HCT116 (cell line): ENCODE measurements around the gene RAB30. TPM values are rescaled to one million over a fixed set of nuclear protein-coding genes. Genes with fewer than 3 reads are reported as not detected.

Experiments
- ATAC-seq: fragments of 200-7000 bp; cut with Tn5 transposase; 2 replicates; pipeline ENCODE4 v1.9.1; 2020; ENCODE audit warnings: mild to moderate bottlenecking, moderate library complexity
- BruUV-seq: library from RNA; stranded (reverse); fragments of 400-500 nt; replicated peaks from 2 replicates; lab custom pipeline; 2021; lab: Mats Ljungman, UMichigan
- CTCF ChIA-PET: fragments of 300-600 bp; sonication (Branson Sonifier 250); formaldehyde crosslinking; loops from one replicate; lab custom pipeline; 2021; ENCODE audit warnings: antibody characterized with exemption; lab: Charles Lee
- POLR2A ChIA-PET: fragments of 300-600, 350-600 bp; sonication (Branson Sonifier 250); formaldehyde crosslinking; loops from one replicate; lab custom pipeline; 2021; ENCODE audit warnings: antibody characterized with exemption; lab: Charles Lee
- RAD21 ChIA-PET, 2 experiments: fragments of 300-600 bp; sonication (Branson Sonifier 250); formaldehyde crosslinking; loops; one replicate each; lab custom pipeline; 2023; ENCODE audit warnings: low total read pairs in 2 of 2; ENCODE audit not compliant: uncharacterized antibody in 2 of 2, unreplicated experiment in 2 of 2, low non-redundant PET in 1 of 2; lab: Charles Lee
- DNase-seq: peaks from one replicate; pipeline ENCODE4 v3.0.0-alpha.2; 2010; ENCODE audit warnings: low read depth, low spot score
- H2AFZ ChIP-seq: fragments of 200-600 bp; shearing (Covaris generic), sonication (generic); 2 replicates; pipeline ENCODE4 v1.6.1; 2017; ENCODE audit warnings: low read depth, mixed run types, mixed read lengths, antibody characterized with exemption, low read length; ENCODE audit not compliant: poor library complexity, severe bottlenecking
- H3K27ac ChIP-seq: 2 replicates; pipeline ENCODE4 v1.5.1; 2012; ENCODE audit warnings: low read depth, low read length
- H3K27me3 ChIP-seq: fragments of 200-600 bp; sonication (generic); 2 replicates; pipeline ENCODE4 v1.6.1; 2016; ENCODE audit warnings: mixed run types, low read length, mixed read lengths; ENCODE audit not compliant: insufficient read depth
- H3K36me3 ChIP-seq, 2 experiments: fragments of 200-500 bp in 1 of 2; fragments of 200-600 bp in 1 of 2; sonication (Bioruptor generic) in 1 of 2; sonication (generic) in 1 of 2; 2 replicates each; pipeline versions ENCODE4 v1.5.1 to v1.6.1; 2014 to 2016; ENCODE audit warnings: low read length in 2 of 2, inconsistent platforms in 1 of 2, mixed read lengths in 1 of 2, mixed run types in 1 of 2; ENCODE audit not compliant: insufficient read depth in 2 of 2, control insufficient read depth in 1 of 2
- H3K4me1 ChIP-seq, 2 experiments: fragments of 200-600 bp in 1 of 2; sonication (generic) in 1 of 2; 2 replicates each; pipeline versions ENCODE4 v1.5.1 to v1.6.1; 2012 to 2017; ENCODE audit warnings: low read length in 2 of 2, inconsistent platforms in 1 of 2, mild to moderate bottlenecking in 1 of 2, mixed read lengths in 1 of 2, mixed run types in 1 of 2, moderate library complexity in 1 of 2; ENCODE audit not compliant: insufficient read depth in 2 of 2, control insufficient read depth in 1 of 2
- H3K4me2 ChIP-seq: fragments of 200-600 bp; sonication (generic); 2 replicates; pipeline ENCODE4 v1.6.1; 2017; ENCODE audit warnings: mixed run types, low read length, mixed read lengths
- H3K4me3 ChIP-seq, 2 experiments: fragments of 200-600 bp in 1 of 2; sonication (generic) in 1 of 2; replicated peaks in 1 of 2; 2 replicates each; pipeline ENCODE4 v1.5.1; 2011 to 2016; ENCODE audit warnings: low read length in 2 of 2, control low read depth in 1 of 2, low read depth in 1 of 2, mild to moderate bottlenecking in 1 of 2, mixed read lengths in 1 of 2, mixed run types in 1 of 2
- H3K79me2 ChIP-seq: fragments of 200-600 bp; sonication (generic); 2 replicates; pipeline ENCODE4 v1.6.1; 2017; ENCODE audit warnings: mild to moderate bottlenecking, mixed run types, low read length, moderate library complexity, mixed read lengths; ENCODE audit not compliant: insufficient read depth
- H3K9ac ChIP-seq: fragments of 200-600 bp; sonication (generic); 2 replicates; pipeline ENCODE4 v1.6.1; 2016; ENCODE audit warnings: low read length, mixed read lengths
- H3K9me2 ChIP-seq: fragments of 200-600 bp; sonication (generic), shearing (Covaris generic); 2 replicates; pipeline ENCODE4 v1.6.1; 2017; ENCODE audit warnings: mixed run types, mild to moderate bottlenecking, moderate library complexity; ENCODE audit not compliant: insufficient read depth
- H3K9me3 ChIP-seq, 2 experiments: fragments of 200-500 bp in 1 of 2; fragments of 200-600 bp in 1 of 2; sonication (Bioruptor generic) in 1 of 2; sonication (generic) in 1 of 2; 2 replicates each; pipeline ENCODE4 v1.6.1; 2014 to 2017; ENCODE audit warnings: low read length in 2 of 2, mixed read lengths in 2 of 2, inconsistent platforms in 1 of 2, low read depth in 1 of 2, mild to moderate bottlenecking in 1 of 2, mixed run types in 1 of 2, moderate library complexity in 1 of 2; ENCODE audit not compliant: control insufficient read depth in 1 of 2, insufficient read depth in 1 of 2
- H4K20me1 ChIP-seq: fragments of 200-600 bp; sonication (generic), shearing (Covaris generic); 2 replicates; pipeline ENCODE4 v1.6.1; 2017; ENCODE audit warnings: mixed run types, mild to moderate bottlenecking, moderate library complexity; ENCODE audit not compliant: insufficient read depth
- CBX3 ChIP-seq: IDR thresholded peaks from 2 replicates; pipeline ENCODE4 v1.6.1; 2012; ENCODE audit warnings: low read depth
- CEBPB ChIP-seq: IDR thresholded peaks from 2 replicates; pipeline ENCODE4 v1.6.1; 2012; ENCODE audit warnings: low read depth
- EGR1 ChIP-seq: IDR thresholded peaks from 2 replicates; pipeline ENCODE4 v1.6.1; 2012; ENCODE audit warnings: low read depth
- EZH2phosphoT487 ChIP-seq: fragments of 200-600 bp; IDR thresholded peaks from 2 replicates; pipeline ENCODE4 v1.6.1; 2018; ENCODE audit warnings: antibody characterized with exemption, borderline replicate concordance
- JUND ChIP-seq: IDR thresholded peaks from 2 replicates; pipeline ENCODE4 v1.6.1; 2012
- POLR2A ChIP-seq: IDR thresholded peaks from 2 replicates; pipeline ENCODE4 v1.7.0; 2011; ENCODE audit warnings: borderline replicate concordance; ENCODE audit not compliant: insufficient read depth, insufficient read length; ENCODE audit errors: extremely low read depth
- POLR2AphosphoS5 ChIP-seq: IDR thresholded peaks from 2 replicates; pipeline ENCODE4 v1.6.1; 2011; ENCODE audit warnings: mild to moderate bottlenecking, low read depth, low read length, moderate library complexity
- SIN3A ChIP-seq: IDR thresholded peaks from 2 replicates; pipeline ENCODE4 v1.6.1; 2012; ENCODE audit warnings: low read depth
- SP1 ChIP-seq: IDR thresholded peaks from 2 replicates; pipeline ENCODE4 v1.6.1; 2012; ENCODE audit warnings: low read depth
- TCF7L2 ChIP-seq: IDR thresholded peaks from 2 replicates; pipeline ENCODE4 v1.7.0; 2011; ENCODE audit warnings: borderline replicate concordance, inconsistent platforms; ENCODE audit not compliant: insufficient read depth, insufficient read length; ENCODE audit errors: extremely low read depth
- YY1 ChIP-seq: IDR thresholded peaks from 2 replicates; pipeline ENCODE4 v1.6.1; 2011; ENCODE audit warnings: low read length, low read depth, moderate library complexity, mild to moderate bottlenecking; ENCODE audit not compliant: insufficient replicate concordance; ENCODE audit errors: extremely low read depth
- ZFX ChIP-seq: fragments of 450-650 bp; IDR thresholded peaks from 2 replicates; pipeline ENCODE4 v1.6.1; 2017
- ZNF274 ChIP-seq: fragments of 200-500 bp; sonication (Bioruptor generic); IDR thresholded peaks from 2 replicates; pipeline ENCODE4 v1.6.1; 2014; ENCODE audit warnings: mild to moderate bottlenecking, low read depth, low read length, inconsistent platforms
- intact Hi-C: fragments of 100-400 bp; cut with micrococcal nuclease; formaldehyde crosslinking; loops from 2 replicates; pipeline ENCODE4 v1.10.0; 2022
- total RNA-seq: library from RNA; stranded (reverse); gene quantifications from one replicate; pipeline ENCODE4 v1.2.1, GENCODE V29; 2021; ENCODE audit not compliant: unreplicated experiment
- TF ChIP-seq, protein P1 (sequence below): IDR thresholded peaks from 2 replicates; pipeline ENCODE4 v1.6.1; 2012
- TF ChIP-seq, protein P2 (sequence below): IDR thresholded peaks from 2 replicates; pipeline ENCODE4 v1.6.1; 2011; ENCODE audit warnings: mild to moderate bottlenecking, low read length, moderate library complexity; ENCODE audit not compliant: insufficient replicate concordance; ENCODE audit errors: extremely low read depth
- TF ChIP-seq, protein P3 (sequence below): IDR thresholded peaks from 2 replicates; pipeline ENCODE4 v1.6.1; 2012; ENCODE audit warnings: low read depth

The RAB30 gene
- total RNA-seq, 1 experiment from 2014 or later, result 5.7 TPM

DNA sequence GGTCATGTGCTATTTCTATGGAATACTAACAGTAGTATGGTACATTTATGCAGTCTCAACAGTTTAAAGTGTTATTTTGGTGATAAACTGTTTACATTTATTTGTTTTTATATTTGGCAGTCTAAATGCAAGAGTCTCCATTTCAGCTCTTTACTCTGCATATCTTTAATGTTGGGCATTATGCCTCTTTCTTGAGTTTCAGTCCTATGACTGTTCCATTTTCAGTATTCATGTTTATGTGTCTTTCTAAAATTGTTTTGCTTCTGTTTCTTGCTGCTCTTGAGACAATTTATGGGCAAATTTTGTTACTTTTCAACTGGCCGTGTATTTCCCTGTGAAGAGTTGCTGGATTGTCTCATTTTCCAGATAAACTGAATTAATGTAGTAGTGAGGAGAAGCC lies 6.6 kb upstream of the RAB30 start:
- Histone ChIP-seq H2AFZ (no peak overlapping the region), H4K20me1 (no peaks in the 10 kb centered on the region; the same call in 1 of the 2 replicates), H3K4me2 (no peak overlapping the region), H3K27ac (no peak overlapping the region), H3K9me3 (no peaks in the 10 kb centered on the region), H3K36me3 (peaks cover 3 to 20% of the 10 kb centered on the region in 2 experiments; a peak in 3 of 4 replicates)
- ATAC-seq (no peak), DNase-seq (no peak)
- RAD21 ChIA-PET, result no interaction called here
- TF ChIP-seq ZNF274 (no peak), SIN3A (no peak), ZFX (no peak), CEBPB (no peak), EZH2phosphoT487 (no peak), YY1 (no peak), JUND (no peak), POLR2AphosphoS5 (no peak), TCF7L2 (no peak), CBX3 (no peak), POLR2A (no peak), SP1 (no peak), EGR1 (no peak)
- TF ChIP-seq, protein P1, sequence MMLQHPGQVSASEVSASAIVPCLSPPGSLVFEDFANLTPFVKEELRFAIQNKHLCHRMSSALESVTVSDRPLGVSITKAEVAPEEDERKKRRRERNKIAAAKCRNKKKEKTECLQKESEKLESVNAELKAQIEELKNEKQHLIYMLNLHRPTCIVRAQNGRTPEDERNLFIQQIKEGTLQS, result no peak
- TF ChIP-seq, protein P2, sequence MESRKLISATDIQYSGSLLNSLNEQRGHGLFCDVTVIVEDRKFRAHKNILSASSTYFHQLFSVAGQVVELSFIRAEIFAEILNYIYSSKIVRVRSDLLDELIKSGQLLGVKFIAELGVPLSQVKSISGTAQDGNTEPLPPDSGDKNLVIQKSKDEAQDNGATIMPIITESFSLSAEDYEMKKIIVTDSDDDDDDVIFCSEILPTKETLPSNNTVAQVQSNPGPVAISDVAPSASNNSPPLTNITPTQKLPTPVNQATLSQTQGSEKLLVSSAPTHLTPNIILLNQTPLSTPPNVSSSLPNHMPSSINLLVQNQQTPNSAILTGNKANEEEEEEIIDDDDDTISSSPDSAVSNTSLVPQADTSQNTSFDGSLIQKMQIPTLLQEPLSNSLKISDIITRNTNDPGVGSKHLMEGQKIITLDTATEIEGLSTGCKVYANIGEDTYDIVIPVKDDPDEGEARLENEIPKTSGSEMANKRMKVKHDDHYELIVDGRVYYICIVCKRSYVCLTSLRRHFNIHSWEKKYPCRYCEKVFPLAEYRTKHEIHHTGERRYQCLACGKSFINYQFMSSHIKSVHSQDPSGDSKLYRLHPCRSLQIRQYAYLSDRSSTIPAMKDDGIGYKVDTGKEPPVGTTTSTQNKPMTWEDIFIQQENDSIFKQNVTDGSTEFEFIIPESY, result no peak
- TF ChIP-seq, protein P3, sequence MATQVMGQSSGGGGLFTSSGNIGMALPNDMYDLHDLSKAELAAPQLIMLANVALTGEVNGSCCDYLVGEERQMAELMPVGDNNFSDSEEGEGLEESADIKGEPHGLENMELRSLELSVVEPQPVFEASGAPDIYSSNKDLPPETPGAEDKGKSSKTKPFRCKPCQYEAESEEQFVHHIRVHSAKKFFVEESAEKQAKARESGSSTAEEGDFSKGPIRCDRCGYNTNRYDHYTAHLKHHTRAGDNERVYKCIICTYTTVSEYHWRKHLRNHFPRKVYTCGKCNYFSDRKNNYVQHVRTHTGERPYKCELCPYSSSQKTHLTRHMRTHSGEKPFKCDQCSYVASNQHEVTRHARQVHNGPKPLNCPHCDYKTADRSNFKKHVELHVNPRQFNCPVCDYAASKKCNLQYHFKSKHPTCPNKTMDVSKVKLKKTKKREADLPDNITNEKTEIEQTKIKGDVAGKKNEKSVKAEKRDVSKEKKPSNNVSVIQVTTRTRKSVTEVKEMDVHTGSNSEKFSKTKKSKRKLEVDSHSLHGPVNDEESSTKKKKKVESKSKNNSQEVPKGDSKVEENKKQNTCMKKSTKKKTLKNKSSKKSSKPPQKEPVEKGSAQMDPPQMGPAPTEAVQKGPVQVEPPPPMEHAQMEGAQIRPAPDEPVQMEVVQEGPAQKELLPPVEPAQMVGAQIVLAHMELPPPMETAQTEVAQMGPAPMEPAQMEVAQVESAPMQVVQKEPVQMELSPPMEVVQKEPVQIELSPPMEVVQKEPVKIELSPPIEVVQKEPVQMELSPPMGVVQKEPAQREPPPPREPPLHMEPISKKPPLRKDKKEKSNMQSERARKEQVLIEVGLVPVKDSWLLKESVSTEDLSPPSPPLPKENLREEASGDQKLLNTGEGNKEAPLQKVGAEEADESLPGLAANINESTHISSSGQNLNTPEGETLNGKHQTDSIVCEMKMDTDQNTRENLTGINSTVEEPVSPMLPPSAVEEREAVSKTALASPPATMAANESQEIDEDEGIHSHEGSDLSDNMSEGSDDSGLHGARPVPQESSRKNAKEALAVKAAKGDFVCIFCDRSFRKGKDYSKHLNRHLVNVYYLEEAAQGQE, result no peak
- TF ChIP-seq, all 23 proteins: peak for 0
- H3K9ac ChIP-seq, result no peak overlapping the region
- peaks cover 2 to 7% of the 10 kb centered on the region in 2 experiments; a peak in 3 of 4 replicates for H3K4me1 ChIP-seq
- ChIA-PET CTCF (no interaction called here), POLR2A (interaction anchor here (1.8 kb wide), 1 partner anchor 11 kb away, joined by 4 read pairs; no protein-coding TSS in a partner anchor)
- intact Hi-C loops, result no loop called here
- peaks cover 24% of the 10 kb centered on the region for H3K79me2 ChIP-seq
- no peaks in the 10 kb centered on the region for H3K27me3 ChIP-seq
- no TSS peak for BruUV-seq
- no peak overlapping the region for H3K4me3 ChIP-seq
- no peaks in the 10 kb centered on the region for H3K9me2 ChIP-seq
